ENCODE results near the gene MAP10.

Gene MAP10

GRCh38 chr1:232798920-232799319 is 6.3 kb upstream of the MAP10 start:
- DNase-seq (ENCODE audit: low read depth): no peak

DNA sequence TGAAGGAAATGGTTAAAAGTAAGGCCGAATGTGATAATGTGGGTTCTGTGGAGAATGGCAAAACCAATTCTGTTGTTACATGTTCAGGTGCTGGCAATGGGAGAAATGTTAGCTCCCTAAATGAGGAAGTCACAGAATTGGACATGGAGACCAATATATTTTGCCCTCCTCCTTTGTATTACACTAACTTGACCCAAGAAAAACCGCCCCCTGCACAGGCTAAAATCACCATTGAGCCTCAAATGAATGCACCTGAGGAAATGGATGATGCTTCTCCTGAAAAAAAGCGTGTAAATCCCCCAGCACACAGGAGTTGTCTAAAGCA is 932 bp downstream of the MAP10 start:
- no peak for DNase-seq (ENCODE audit: low read depth)

GRCh38 chr1:232810856-232811255 is 5.6 kb downstream of the MAP10 start:
- no peak for DNase-seq (ENCODE audit: low read depth)

DNA sequence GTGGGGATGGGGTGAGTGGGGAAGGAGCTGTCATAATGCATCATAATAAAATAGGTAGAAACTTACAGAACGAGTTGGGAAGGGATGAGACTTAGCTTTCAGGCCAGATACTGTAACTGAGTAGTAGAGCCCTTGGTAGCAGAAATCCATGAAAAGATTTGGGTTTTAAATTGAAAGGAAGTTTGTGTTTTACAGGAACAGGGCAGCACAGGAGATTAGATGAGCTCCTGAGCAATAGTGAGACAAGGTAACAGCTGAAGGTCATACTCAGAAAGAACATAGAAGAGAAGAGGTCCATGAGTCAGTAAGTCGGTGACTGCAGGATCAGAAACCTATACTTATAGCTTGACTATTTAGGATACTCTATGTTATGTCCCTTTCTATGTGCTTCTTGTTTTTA is 7.3 kb downstream of the MAP10 start:
- DNase-seq (ENCODE audit: low read depth): no peak

DNA sequence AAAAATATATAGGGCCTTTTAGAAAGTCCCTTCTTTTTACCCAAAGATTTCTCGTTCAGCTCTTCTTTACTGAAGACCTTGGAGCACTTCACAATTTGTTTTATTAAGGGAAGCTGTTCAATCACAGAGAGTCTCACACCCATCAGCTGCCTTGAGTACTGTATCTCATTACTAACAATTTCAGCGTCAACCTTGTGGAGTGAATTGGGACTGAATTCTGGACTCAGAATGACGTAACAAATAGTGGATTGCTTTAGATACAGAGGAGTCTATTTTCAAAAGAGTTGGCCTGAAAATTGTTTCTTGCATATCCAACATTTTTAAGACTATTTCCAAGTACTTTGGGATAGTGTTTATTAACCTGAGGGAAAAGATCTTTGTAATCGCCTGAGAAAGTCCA is 7.9 kb downstream of the MAP10 start:
- no peak for DNase-seq (ENCODE audit: low read depth)

GRCh38 chr1:232813760-232814159 is 8.5 kb downstream of the MAP10 start:
- no peak for DNase-seq (ENCODE audit: low read depth)

DNA sequence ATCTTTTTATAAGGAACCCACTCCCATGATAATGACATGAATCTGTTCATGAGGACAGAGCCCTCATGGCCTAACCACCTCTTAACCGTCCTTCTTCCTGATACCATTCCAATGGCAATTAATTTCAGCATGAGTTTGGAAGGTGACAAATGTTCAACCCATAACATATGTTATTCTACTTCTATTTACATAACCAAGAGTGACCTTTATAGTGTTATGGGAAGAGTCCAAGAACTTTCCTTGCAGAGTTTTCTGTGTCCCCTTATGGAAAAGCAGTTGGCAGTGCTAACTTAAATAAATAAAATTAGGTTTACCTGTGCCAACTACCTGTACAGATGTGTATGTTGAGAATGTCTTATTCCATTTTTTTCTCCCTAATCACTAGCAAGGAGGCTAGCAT is 11.1 kb downstream of the MAP10 start:
- DNase-seq (ENCODE audit: low read depth): no peak

DNA sequence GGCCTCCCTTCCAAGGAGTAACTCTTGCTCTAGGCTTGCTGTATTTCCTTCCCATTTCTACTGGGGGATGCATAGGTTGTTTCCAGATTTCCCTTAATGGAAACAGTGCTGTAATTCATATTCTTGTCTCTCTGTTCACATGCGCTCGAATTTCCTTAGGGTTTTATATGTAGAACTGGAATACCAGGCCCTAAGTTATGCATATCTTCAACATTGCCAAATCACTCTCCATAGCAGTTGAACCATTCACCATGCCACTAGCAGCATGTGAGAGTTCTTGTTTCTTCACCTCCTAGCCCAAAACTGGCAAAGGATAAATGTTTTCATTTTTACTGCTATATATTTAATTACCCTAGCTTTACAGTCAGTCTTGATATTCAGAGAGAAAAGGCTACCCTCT is 12.8 kb downstream of the MAP10 start:
- no peak for DNase-seq (ENCODE audit: low read depth)

- DNase-seq (ENCODE audit: low read depth): no peak
These were observed 15.2 kb downstream of the MAP10 start for GRCh38 chr1:232820431-232820830.

DNA sequence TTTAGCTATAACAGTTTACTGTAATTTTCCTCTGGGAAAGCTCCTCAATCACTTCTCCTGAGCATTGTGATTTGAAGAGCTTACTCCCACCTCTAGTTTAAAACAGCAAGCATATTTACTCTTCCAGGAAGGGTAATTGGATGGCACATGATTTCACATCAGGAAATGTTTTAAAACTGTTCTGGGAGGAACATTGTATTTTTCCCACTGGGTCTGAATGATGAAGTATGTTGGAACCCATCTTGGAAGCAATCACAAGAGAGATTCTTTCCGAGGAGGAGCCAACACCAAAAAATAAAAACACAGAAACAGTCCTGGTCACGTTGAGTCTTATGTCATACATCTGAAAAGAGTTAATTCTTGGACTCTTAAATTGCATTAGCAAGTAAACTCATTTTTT is 17.3 kb downstream of the MAP10 start:
- DNase-seq (ENCODE audit: low read depth): no peak

DNA sequence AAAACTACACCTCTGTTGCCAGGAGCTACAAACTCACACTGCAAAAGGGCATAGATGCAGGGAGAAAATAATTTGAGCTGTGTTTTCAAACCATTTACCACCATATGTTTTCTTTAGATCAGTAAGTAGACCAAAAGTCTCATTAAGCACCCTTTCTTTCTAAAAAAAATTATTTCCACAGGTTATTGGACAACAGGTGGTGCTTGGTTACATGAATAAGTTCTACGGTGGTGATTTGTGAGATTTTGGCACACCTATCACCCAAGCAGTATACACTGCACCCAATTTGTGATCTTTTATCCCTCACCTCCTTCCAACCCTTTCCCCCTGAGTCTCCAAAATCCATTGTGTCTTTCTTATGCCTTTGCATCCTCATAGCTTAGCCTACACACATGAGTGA is 21.1 kb downstream of the MAP10 start:
- DNase-seq (ENCODE audit: low read depth): no peak

- no peak for DNase-seq (ENCODE audit: low read depth)
These were observed 25.4 kb downstream of the MAP10 start for GRCh38 chr1:232830661-232831060.

DNA sequence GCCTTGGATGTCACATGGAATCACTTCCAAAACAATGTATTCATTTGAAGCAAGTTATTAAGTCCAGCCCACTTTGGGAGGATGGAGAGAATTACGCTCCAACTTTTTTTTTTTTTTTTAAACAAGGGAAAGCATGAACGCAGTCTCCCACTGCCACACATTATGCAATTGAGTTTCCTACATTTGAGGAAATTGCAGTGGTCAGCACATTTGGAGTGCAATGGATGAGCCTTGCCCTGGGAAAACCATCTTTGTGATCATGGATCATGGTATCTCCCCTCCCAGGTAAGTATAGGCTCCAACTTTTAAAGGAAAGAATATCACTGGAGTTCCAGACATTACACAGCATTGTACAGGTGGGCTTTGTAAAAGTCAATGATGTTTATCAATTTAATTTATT is 26.7 kb downstream of the MAP10 start:
- DNase-seq (ENCODE audit: low read depth): no peak

- DNase-seq (ENCODE audit: low read depth): no peak
These were observed 28.9 kb downstream of the MAP10 start for GRCh38 chr1:232834066-232834465.

DNA sequence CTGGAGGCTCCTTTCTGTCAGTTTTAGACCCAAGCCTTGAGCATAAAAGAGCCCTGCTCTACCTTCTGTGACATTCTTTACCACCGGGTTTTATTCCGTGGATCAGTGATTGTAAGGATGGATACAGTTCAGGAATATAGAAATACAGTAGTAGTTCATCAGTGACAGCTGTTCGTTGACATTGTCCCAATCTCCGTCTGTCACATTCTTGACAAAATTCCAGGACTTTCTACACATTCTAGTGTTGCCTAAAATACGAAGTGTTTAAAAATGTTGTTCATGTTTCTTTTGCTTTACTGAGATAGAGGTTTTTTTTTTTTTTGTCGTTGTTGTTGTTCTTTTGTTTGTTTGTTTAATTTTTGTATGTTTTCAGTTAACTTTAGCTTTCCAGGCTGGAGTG is 29.9 kb downstream of the MAP10 start:
- no peak for DNase-seq (ENCODE audit: low read depth)

DNA sequence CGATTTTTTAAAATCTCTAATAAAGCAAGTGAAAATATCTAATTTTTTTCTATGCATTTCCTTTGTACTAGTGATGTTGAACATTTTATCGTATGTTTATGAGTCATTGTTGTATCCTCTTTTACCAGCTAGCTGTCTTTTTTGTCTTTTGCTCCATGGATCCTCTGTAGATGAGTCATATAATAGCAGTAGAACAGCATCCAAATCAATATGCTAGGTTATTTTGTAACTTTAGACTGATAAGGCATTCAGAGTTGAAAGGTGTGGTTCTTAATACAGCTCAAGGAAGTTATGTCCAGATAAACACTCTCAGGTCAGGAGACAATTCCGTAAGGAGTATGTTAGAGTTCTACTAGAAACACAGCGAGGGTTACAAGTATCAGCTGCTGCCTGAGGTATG is 31.9 kb downstream of the MAP10 start:
- no peak for DNase-seq (ENCODE audit: low read depth)

DNA sequence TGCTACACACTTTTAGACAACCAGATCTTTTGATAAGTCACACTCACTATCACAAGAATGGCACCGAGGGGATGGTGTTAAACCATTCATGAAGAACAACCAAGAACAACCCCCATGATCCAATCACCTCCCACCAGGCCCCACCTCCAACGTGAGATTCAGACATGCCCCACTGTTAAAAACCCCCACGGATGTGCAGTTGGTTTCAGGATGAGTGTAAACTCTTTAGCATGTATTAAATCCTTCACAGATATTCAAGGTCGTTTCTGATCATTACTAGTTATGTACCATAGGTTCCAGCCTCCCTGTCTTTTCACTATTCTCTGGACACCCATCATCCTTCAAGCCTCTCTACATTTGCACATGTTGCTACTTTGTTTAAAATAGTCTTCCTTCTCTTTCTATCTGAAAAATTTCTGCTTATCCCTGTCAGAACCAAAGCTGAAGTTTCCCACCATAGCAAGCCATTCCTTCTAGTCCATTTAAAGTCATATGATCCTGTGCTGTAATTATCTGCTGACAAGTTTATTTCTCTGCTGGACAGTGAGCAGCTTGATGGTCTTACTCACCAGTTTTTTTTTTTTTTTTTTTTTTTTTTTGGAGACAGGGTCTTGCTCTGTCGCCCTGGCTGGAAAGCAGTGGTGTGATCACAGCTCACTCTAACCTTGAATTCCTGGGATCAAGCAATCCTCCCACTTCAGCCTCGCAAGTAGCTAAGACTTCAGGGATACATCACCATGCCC is 36.8 kb downstream of the MAP10 start:
- no peak for DNase-seq (ENCODE audit: low read depth)

GRCh38 chr1:232844791-232845190 is 39.6 kb downstream of the MAP10 start:
- DNase-seq (ENCODE audit: low read depth): no peak

DNA sequence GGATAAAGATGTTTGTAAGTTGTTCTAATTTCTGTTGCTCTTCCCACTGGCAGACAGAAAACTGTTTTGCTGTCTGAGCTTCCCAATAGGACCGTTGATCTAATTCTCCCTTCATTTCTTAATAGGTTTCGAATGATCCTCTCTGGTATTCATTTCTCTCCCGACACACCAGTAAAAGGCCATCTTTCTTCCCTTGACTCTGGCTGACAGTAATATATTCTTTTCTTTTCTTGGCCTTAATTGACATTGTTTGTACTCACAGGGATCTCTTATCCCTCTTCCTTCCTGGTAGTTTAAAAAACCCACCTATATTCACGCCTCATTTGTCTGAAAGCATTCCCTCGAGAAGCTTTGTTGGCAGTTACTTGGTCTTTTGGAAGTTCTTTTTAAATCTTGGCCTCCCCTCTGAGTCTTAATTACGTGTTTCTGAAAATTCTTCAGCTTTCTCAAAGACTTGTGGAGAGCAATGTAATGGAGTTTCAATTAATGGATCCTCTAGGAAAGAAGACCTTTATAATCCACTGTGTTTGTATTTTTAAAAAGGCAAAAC is 40.3 kb downstream of the MAP10 start:
- DNase-seq (ENCODE audit: low read depth): no peak

DNA sequence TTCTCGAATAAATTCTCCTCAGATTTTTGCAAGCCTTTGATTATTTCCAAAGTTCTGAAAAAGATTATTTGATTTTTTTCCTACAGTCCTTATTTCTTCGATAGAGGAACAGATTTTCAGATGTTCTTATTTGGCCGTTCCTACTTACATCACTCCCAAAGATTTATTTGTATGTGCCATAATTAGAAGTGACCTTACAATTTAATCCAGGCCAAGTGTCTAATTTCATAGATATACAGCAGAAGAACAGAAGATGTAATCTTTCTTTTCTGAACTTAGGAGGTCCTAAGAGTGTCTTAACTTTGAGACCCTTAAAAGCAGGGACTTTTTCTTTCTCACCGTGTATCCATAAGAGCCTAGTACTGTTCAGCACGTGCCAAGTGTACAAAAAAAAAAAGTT is 46.3 kb downstream of the MAP10 start:
- no peak for DNase-seq (ENCODE audit: low read depth)

DNA sequence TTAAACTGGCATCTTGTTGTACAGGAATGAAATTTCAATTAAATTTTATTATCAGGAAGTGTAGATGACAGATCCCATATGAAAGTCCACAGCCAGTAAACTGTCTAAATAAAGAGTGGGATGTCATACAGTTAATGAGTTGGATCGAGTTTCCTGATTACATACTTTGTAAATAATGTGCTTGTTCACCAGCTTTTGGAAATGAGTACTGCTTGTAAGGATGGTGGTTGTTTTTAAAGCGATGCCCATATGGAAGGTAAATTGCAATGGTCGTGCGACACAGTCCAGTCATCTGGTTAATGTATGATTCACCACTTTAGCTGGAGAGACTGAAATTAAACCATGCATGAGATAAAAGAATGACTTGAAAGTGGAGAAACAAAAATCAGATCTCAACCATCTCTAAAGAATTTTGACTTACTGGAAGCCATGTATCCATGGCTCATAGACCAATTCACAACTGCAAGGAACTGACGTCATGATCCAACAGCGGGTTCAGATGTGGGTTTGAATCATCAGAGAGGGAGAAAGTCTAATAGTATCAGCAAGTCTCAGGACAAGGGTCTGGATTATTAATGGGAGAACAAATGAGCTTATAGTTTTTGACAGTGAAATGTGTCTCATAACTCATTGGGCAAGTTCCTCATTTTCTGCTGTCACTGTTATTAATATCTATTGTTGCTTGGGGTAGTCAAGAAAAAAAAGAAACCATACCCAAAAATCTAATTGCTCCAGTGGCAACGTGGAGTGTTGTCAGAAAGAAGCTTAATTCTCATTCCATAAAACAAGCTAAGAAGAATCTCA is 49.0 kb downstream of the MAP10 start:
- DNase-seq (ENCODE audit: low read depth): no peak

DNA sequence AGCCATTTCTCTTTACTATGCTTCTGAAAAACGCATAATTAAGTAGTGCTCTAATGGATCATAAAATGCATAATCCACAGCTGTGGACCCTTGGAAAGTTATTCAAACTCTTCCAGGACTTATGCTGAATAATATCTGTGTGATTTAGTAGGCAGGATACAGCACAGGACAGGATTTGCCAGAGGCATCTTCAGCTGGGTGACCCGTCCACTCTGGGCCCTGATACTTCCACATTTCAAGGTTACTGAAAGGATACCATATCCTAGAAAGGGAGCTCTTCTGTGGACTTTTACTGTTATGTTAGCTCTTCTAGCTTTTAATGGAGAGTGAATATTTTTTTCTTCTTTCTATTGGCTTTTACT is 49.6 kb downstream of the MAP10 start:
- DNase-seq (ENCODE audit: low read depth): no peak

GRCh38 chr1:232856541-232856940 is 51.3 kb downstream of the MAP10 start:
- no peak for DNase-seq (ENCODE audit: low read depth)

Data from activated T-cell treated with anti-CD3 and anti-CD28 coated beads for 24 hours (primary cell).